ENCODE results near the gene TSR3.
"Not testable (repeated sequence)": the region's sequence is repeated elsewhere in the genome, so short reads cannot be mapped to it uniquely, and the experiment has no call there.

The TSR3 gene

GRCh38 chr16:1332618-1333148 lies 19.0 kb downstream of the TSR3 start:
- Histone ChIP-seq H3K4me1 (ENCODE audit: insufficient read depth, poor library complexity, severe bottlenecking) (peaks cover 6% of the 10 kb centered on the region), H3K9me3 (ENCODE audit: severe bottlenecking) (no peaks in the 10 kb centered on the region), H3K36me3 (ENCODE audit: low read depth) (no peaks in the 10 kb centered on the region), H3K27me3 (ENCODE audit: insufficient read depth, poor library complexity, severe bottlenecking) (peaks cover 44% of the 10 kb centered on the region), H3K27ac (ENCODE audit: poor library complexity, severe bottlenecking) (no peak overlapping the region), H3K4me3 (ENCODE audit: severe bottlenecking) (no peak overlapping the region)
- no peak for TF ChIP-seq CTCF (IDR thresholded peaks at IDR 0.05; ENCODE audit: poor library complexity, severe bottlenecking)
- no peak for ATAC-seq (ENCODE audit: low read depth)
- DNase-seq (ENCODE audit: low spot score) = no peak

- H3K27ac ChIP-seq (ENCODE audit: poor library complexity, severe bottlenecking) = no peak overlapping the region
- no peak overlapping the region for H3K4me3 ChIP-seq (ENCODE audit: severe bottlenecking)
- peaks cover 6% of the 10 kb centered on the region for H3K4me1 ChIP-seq (ENCODE audit: insufficient read depth, poor library complexity, severe bottlenecking)
- no peaks in the 10 kb centered on the region for H3K36me3 ChIP-seq (ENCODE audit: low read depth)
- DNase-seq (ENCODE audit: low spot score) (no peak), ATAC-seq (ENCODE audit: low read depth) (peak; percentile 31; the same call in 1 of the 3 replicates)
- peaks cover 44% of the 10 kb centered on the region for H3K27me3 ChIP-seq (ENCODE audit: insufficient read depth, poor library complexity, severe bottlenecking)
- TF ChIP-seq CTCF (IDR thresholded peaks at IDR 0.05; ENCODE audit: poor library complexity, severe bottlenecking) = no peak
- H3K9me3 ChIP-seq (ENCODE audit: severe bottlenecking) = no peaks in the 10 kb centered on the region
These were observed 19.7 kb downstream of the TSR3 start for GRCh38 chr16:1331712-1332617.

GRCh38 chr16:1330931-1331711 lies 20.6 kb downstream of the TSR3 start:
- H3K36me3 ChIP-seq (ENCODE audit: low read depth) = no peaks in the 10 kb centered on the region
- no peak overlapping the region for H3K27ac ChIP-seq (ENCODE audit: poor library complexity, severe bottlenecking)
- no peak for TF ChIP-seq CTCF (IDR thresholded peaks at IDR 0.05; ENCODE audit: poor library complexity, severe bottlenecking)
- ATAC-seq (ENCODE audit: low read depth) (no peak), DNase-seq (ENCODE audit: low spot score) (no peak)
- no peaks in the 10 kb centered on the region for H3K9me3 ChIP-seq (ENCODE audit: severe bottlenecking)
- peaks cover 44% of the 10 kb centered on the region for H3K27me3 ChIP-seq (ENCODE audit: insufficient read depth, poor library complexity, severe bottlenecking)
- no peak overlapping the region for H3K4me3 ChIP-seq (ENCODE audit: severe bottlenecking)
- peaks cover 6% of the 10 kb centered on the region for H3K4me1 ChIP-seq (ENCODE audit: insufficient read depth, poor library complexity, severe bottlenecking)

GRCh38 chr16:1330260-1330914 lies 21.3 kb downstream of the TSR3 start:
- DNase-seq (ENCODE audit: low spot score) (no peak), ATAC-seq (ENCODE audit: low read depth) (no peak)
- Histone ChIP-seq H3K4me3 (ENCODE audit: severe bottlenecking) (no peak overlapping the region), H3K36me3 (ENCODE audit: low read depth) (peaks cover under 1% of the 10 kb centered on the region; the same call in 1 of the 2 replicates), H3K27ac (ENCODE audit: poor library complexity, severe bottlenecking) (no peak overlapping the region), H3K27me3 (ENCODE audit: insufficient read depth, poor library complexity, severe bottlenecking) (peaks cover 38% of the 10 kb centered on the region), H3K9me3 (ENCODE audit: severe bottlenecking) (no peaks in the 10 kb centered on the region), H3K4me1 (ENCODE audit: insufficient read depth, poor library complexity, severe bottlenecking) (peaks cover 6% of the 10 kb centered on the region)
- peak; percentile 30 for TF ChIP-seq CTCF (IDR thresholded peaks at IDR 0.05; ENCODE audit: poor library complexity, severe bottlenecking)

- peaks cover 10% of the 10 kb centered on the region for H3K36me3 ChIP-seq (ENCODE audit: low read depth)
- H3K27me3 ChIP-seq (ENCODE audit: insufficient read depth, poor library complexity, severe bottlenecking) = peaks cover 24% of the 10 kb centered on the region
- not testable (repeated sequence) for H3K9me3 ChIP-seq (ENCODE audit: severe bottlenecking); ATAC-seq (ENCODE audit: low read depth); H3K4me3 ChIP-seq (ENCODE audit: severe bottlenecking); H3K27ac ChIP-seq (ENCODE audit: poor library complexity, severe bottlenecking); DNase-seq (ENCODE audit: low spot score); H3K4me1 ChIP-seq (ENCODE audit: insufficient read depth, poor library complexity, severe bottlenecking)
These were observed 22.7 kb downstream of the TSR3 start for GRCh38 chr16:1328961-1329360.

- Histone ChIP-seq H3K36me3 (ENCODE audit: low read depth) (peaks cover 15% of the 10 kb centered on the region), H3K27me3 (ENCODE audit: insufficient read depth, poor library complexity, severe bottlenecking) (peaks cover 18% of the 10 kb centered on the region)
- H3K4me1 ChIP-seq (ENCODE audit: insufficient read depth, poor library complexity, severe bottlenecking); ATAC-seq (ENCODE audit: low read depth); DNase-seq (ENCODE audit: low spot score); H3K4me3 ChIP-seq (ENCODE audit: severe bottlenecking); H3K27ac ChIP-seq (ENCODE audit: poor library complexity, severe bottlenecking); H3K9me3 ChIP-seq (ENCODE audit: severe bottlenecking): not testable (repeated sequence)
These were observed 23.5 kb downstream of the TSR3 start for GRCh38 chr16:1328136-1328535.

Data from RWPE2 (cell line).